Fibroblast of skin of back (primary cell): ENCODE measurements around the gene SMYD3.

ENCODE experiments used
- DNase-seq: peaks from one replicate; pipeline ENCODE4 v3.0.0-alpha.2; 2013

Gene SMYD3

DNA sequence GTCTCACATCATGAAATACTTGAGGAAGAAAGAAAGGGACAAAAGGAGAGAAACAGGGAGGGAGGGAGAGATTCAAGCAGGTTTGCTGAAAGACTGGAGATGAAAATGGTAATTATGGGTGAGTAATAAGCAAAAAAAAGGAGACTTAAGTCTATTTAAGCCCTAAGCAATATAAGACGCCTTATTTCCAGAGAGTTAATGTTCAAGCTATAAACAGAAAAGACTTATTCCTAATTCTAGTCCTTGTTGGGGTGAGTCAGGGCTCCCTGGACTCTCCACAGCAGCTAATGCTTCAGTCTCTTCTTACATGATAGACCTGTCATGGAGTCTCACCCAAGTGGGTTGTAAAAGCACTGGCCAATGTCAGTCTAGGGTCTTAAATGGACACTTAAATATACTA, 619.2 kb downstream of the SMYD3 start:
- no peak for DNase-seq

DNA sequence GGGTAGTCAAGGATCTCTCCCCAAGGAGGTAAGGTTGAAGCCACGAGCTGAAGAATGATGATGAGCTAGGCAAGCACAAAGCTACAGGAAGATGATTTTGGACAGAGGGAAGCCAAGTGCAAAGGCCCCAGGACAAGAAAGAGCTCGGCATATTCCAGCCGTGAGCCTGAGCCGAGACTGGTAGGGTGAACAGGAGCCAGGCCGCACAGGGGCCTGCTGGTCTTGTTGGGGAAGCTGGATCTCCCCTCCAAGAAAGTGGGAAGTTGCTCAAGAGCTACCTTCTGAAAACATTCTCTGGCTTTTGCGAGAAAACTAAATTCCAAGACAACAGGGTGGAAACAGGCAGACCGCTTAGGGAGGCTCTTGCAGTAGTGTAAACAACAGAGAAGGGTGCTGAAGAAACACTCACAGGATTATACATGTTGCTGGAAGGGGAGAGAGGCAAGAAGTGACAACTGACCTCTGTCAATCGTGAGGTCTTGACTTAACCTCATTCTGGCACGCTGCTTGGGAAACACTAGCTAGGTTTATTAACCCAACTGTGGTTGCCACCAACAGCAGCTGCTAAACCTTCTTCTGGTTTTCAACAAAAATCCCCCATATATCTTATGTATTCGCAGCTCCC, 625.2 kb downstream of the SMYD3 start:
- no peak for DNase-seq

GRCh38 chr1:245880754-245881403, 626.2 kb downstream of the SMYD3 start:
- DNase-seq: peak; percentile 93

- DNase-seq: no peak
Observed at GRCh38 chr1:245879091-245879490, 628.0 kb downstream of the SMYD3 start.

- DNase-seq: no peak
Observed at GRCh38 chr1:245878585-245878984, 628.5 kb downstream of the SMYD3 start.

DNA sequence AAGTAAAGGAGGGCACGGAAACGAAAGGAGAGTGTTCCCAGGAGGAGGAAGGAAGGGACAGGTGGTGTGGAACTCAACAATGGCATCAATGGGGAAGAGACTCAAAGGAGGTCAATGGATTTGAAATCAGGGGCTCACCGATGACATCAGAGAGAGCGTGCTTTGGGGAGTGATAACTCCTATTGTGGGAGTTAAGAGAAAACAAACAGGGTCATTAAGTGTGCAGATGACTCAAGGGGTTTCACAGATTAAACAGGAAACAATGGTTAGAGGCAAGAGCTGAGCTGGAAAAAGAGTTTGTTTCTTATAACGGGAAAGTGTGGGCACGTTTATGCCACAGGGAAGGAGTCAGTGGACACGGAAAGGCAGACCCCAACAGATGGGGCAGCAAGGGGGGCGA, 629.1 kb downstream of the SMYD3 start:
- DNase-seq: no peak

GRCh38 chr1:245876586-245876985, 630.5 kb downstream of the SMYD3 start:
- no peak for DNase-seq

- no peak for DNase-seq
Observed at GRCh38 chr1:245875581-245876261, 631.4 kb downstream of the SMYD3 start.

DNA sequence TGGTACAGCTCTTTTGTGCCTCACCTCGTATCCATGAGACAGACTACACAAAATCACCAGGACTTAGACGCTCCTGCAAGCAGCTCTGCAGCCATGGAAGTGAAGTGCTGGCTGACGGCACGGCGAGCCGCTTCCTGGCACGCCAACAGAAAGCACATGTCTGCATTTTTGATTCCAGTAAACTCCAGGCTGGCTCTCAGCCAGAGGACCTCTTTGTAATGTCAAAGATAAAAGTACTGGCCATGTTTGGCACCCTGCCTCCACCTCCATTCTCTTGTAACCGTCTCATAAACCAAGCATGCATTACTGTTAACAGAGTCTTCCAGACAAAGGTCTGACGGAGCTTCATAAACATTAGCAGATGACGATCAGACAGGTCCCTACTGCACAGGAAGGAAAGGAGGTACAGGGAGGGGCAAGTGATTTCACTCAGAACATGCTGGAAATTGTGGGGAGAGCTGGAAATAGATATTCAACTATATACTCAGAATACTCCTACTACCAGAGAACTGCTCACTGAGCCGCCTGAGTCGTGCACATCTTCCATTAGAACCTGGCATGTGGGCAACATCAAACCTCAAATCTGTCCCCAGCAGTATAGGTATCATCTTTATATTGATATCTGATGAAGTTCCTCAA, 632.0 kb downstream of the SMYD3 start:
- DNase-seq: peak; percentile 96

DNA sequence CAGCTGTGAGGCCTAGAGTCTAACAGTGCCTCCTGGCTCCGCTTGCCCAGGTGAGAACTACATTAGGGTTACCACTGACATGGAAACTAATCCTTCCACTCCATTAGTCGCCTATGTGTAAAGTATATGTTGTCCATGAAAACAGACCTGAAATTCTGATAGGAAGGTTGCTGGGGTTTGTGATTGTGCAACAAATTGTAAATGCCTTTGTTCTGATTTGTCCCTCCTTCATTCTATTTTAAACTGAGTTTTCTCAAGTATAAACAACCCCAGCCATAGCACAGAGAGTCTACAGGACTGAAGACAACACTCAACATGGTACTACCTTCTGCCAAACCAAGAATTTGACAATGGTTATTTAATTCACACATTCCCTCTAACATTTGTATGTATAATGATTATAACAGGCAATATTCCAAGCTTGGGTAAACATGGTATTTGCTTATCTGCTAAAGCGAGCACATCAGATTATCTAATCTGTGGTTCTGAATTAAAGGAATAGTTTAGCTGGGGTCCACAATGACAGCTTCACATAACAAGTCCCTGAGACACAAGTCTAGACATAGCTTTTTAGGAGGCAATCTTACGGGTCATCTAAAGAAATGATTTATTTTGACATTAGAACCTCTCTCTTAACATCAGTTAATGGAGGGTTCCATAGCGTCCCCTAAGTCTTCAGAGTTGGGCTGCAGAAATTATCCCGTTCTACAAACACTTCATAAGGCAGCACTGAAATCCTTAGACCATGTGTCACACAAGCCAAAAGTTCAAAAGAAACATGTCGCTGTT, 633.0 kb downstream of the SMYD3 start:
- peak; percentile 44 for DNase-seq

GRCh38 chr1:245873068-245873467, 634.0 kb downstream of the SMYD3 start:
- DNase-seq: peak; percentile 26

DNA sequence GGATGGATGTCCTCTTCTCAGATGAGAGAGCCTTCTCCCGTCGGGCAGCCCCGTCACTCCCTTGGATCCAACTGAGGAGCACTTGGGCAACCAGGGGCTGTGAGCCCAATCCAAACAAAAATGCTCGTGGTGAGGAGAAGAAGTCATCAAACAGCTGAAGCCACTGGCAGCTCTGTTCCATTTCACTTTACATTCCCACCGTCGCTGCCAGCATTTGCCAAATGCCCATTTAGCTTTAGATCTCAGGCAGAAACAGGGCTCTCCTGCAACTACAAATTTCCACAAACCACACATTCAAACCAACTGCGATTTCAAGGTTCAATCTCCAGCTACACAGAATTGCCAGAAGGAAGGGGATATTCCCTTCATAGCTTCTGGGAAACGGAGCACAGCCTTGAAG, 634.6 kb downstream of the SMYD3 start:
- no peak for DNase-seq

DNA sequence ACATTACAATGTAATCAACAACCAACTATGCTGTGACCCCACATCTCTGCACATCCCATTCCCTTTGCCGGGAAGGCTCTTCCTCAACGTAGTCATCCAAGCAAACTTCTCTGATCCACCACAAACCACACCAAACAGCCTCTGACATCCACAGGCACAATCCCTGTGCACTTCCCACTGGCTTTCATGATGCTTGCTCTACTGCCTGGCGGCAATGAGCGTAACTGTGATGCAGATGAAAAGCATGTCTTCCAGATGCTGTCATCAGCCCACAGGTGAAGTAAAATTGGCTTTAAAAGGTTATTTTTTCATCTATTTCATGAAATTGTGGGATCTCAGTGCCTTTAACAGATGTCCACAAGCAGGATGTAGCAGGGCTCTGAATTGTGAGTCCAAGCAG, 635.2 kb downstream of the SMYD3 start:
- peak; percentile 81 for DNase-seq

GRCh38 chr1:245871191-245871590, 635.9 kb downstream of the SMYD3 start:
- no peak for DNase-seq

- DNase-seq: no peak
Observed at GRCh38 chr1:245870698-245871097, 636.4 kb downstream of the SMYD3 start.

DNA sequence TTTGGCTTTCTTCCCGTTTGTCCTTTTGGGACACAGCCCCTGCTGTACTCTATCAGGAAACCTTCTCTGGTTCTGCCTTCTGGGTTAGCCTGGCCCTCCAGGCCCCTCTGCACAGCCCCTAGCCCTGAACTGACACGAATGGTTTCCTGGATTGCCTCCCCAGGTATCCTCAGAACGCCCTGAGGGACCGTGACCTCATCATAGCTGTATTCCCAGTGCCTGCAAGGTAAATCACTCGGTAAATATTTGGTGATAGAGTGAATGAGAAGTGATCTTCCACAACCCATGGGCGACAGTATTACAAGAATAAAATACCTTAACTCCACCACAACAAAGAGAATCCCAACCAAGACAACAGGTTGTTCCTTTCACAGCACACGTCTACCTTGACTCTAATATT, 637.2 kb downstream of the SMYD3 start:
- DNase-seq: no peak

- DNase-seq: no peak
Observed at GRCh38 chr1:245867738-245868137, 639.3 kb downstream of the SMYD3 start.

- DNase-seq: no peak
Observed at GRCh38 chr1:245864872-245865271, 642.2 kb downstream of the SMYD3 start.

DNA sequence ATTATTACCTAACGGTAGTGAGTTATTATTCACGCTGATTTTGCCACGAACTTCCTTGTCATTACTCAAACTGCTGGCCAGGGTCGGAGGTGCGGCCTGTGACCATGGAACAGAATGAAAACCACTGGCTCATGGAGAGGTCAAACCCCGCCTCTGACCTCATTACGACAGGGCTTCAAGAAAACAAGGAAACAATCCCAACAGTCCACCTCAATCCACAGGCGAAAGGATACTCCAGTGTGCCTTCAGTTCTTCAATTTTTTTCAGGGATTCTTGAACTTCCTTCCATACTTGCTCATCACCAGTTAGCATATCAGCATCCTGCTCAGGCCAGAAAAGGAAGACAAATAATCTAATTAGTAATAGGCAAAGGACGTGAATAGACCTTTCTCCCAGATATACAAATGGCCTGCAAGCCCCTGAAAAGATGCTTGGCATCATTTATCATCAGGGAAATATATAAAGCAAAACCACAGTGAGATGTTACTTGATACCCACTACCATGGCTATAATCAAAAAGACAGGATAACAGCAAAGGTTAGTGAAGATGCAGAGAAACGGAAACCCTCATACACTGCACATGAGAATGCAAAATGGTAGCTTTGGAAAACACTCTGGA, 643.4 kb downstream of the SMYD3 start:
- no peak for DNase-seq

GRCh38 chr1:245862812-245863540, 644.1 kb downstream of the SMYD3 start:
- no peak for DNase-seq
